Breast epithelium (tissue), 3 donors: Measurements from ENCODE around the gene CARD9.

Experiments
- POLR2A ChIP-seq: fragments of 450-650 bp; IDR thresholded peaks from one replicate; pipeline ENCODE4 v1.6.1; 2016; ENCODE audit warnings: antibody characterized with exemption, mild to moderate bottlenecking, moderate library complexity
- TF ChIP-seq, protein P1 (sequence below), 3 donors: fragments of 450-650 bp; IDR thresholded peaks; one replicate each; pipeline ENCODE4 v1.5.1; 2016 to 2017; ENCODE audit warnings: antibody characterized with exemption in 3 of 3, mild to moderate bottlenecking in 3 of 3, moderate library complexity in 3 of 3

DNA sequence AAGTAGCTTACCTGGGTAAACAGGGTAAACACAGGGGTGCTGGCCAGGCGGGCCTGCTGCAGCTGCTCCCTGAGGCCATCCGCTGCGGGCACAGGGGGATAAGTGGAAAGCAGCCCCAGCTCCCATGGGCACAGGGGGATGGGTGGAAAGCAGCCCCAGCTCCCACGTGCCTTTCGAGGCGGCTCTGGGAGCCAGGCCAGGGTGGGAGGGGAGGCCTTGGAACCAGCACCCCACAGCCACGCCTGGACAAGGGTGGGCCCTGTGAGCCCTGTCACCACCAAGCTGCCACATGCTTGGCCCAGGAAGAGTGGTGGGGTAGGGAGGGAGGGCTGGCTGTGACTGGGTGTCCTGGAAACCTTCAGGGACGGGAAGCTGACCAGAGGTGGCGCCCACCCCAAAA is 7.8 kb upstream of the CARD9 start:
- TF ChIP-seq, protein P1, sequence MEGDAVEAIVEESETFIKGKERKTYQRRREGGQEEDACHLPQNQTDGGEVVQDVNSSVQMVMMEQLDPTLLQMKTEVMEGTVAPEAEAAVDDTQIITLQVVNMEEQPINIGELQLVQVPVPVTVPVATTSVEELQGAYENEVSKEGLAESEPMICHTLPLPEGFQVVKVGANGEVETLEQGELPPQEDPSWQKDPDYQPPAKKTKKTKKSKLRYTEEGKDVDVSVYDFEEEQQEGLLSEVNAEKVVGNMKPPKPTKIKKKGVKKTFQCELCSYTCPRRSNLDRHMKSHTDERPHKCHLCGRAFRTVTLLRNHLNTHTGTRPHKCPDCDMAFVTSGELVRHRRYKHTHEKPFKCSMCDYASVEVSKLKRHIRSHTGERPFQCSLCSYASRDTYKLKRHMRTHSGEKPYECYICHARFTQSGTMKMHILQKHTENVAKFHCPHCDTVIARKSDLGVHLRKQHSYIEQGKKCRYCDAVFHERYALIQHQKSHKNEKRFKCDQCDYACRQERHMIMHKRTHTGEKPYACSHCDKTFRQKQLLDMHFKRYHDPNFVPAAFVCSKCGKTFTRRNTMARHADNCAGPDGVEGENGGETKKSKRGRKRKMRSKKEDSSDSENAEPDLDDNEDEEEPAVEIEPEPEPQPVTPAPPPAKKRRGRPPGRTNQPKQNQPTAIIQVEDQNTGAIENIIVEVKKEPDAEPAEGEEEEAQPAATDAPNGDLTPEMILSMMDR (IDR thresholded peaks at IDR 0.05) = no peak
- TF ChIP-seq POLR2A = no peak
